ENCODE measurements around the gene COL23A1.

Gene COL23A1

GRCh38 chr5:178189433-178189832 lies 400.8 kb downstream of the COL23A1 start:
- DNase-seq (ENCODE audit: low spot score), result no peak
